Activated T-cell treated with anti-CD3 and anti-CD28 coated beads, Interleukin-2, amount 50 U/mL, for 4 hours (primary cell): ENCODE data around the gene RNF144A. TPM values are rescaled to one million over a fixed set of nuclear protein-coding genes. Genes with fewer than 3 reads are reported as not detected.

Experiments
- ATAC-seq, 2 donors: fragments of 200-7000 bp; cut with Tn5 transposase; one replicate each; pipeline ENCODE4 v1.10.0; 2021
- DNase-seq: peaks from one replicate; pipeline ENCODE4 v3.0.0-alpha.2; 2020
- H3K27me3 Mint-ChIP-seq: one replicate; pipeline ENCODE4 v1.8.0; 2021; ENCODE audit warnings: low read depth, mixed read lengths
- H3K36me3 Mint-ChIP-seq: one replicate; pipeline ENCODE4 v1.8.0; 2022; ENCODE audit warnings: mixed read lengths; ENCODE audit not compliant: insufficient read depth
- H3K4me1 Mint-ChIP-seq: one replicate; pipeline ENCODE4 v1.8.0; 2021; ENCODE audit warnings: low read depth, mixed read lengths
- H3K4me3 Mint-ChIP-seq: one replicate; pipeline ENCODE4 v1.8.0; 2021; ENCODE audit warnings: mild to moderate bottlenecking, moderate library complexity, mixed read lengths
- H3K9me3 Mint-ChIP-seq: one replicate; pipeline ENCODE4 v1.8.0; 2021; ENCODE audit warnings: mixed read lengths
- total RNA-seq, 3 donors: library from RNA; stranded (reverse); gene quantifications; one replicate each; pipeline ENCODE4 v1.2.1, GENCODE V29; 2021

RNF144A gene
- total RNA-seq, 3 donors from 2014 or later: 13.7 to 25.6 (median 18.9) TPM

DNA sequence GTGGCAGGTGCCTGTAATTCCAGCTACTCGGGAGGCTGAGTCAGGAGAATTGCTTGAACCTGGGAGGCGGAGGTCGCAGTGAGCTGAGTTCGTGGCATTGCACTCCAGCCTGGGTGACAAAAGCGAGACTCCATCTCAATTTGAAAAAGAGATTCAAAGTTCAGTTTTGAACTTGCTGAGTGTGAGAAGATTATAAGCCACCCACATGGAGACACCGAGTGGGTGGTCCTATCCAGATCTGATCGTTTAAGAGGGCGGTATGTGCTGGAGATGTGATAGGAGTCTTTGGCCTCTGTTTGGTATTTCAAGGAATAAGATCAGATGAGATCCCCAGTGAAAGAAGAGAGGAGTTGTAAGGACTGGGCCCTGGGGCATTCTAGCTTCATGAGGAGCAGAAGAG lies 25.6 kb downstream of the RNF144A start:
- no peak overlapping the region for H3K4me3 Mint-ChIP-seq
- no peak for ATAC-seq
- no peak for DNase-seq
- peaks cover 43% of the 10 kb centered on the region for H3K36me3 Mint-ChIP-seq
- peaks cover 44% of the 10 kb centered on the region for H3K4me1 Mint-ChIP-seq
- H3K9me3 Mint-ChIP-seq: no peaks in the 10 kb centered on the region
- H3K27me3 Mint-ChIP-seq: no peaks in the 10 kb centered on the region

DNA sequence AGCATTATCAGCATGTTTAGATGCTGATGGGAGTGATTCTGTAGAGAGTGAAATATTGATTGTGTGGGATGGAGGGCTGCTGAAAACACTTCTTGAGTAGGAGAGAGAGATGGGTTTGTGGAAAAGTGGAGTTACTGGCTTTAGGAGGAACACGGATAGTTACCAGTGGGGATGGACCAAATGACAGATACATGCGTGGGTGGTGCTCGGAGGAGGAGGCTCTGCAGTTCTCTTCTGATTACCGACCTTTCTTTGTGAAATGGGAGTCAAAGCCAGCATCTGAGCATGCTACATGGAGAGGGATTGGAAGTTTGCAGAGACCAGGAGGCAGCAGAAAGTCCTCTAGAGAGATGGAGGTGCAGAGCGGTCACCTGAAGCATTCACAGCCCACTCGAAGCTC lies 26.3 kb downstream of the RNF144A start:
- no peak overlapping the region for H3K4me3 Mint-ChIP-seq
- peaks cover 46% of the 10 kb centered on the region for H3K36me3 Mint-ChIP-seq
- H3K27me3 Mint-ChIP-seq: no peaks in the 10 kb centered on the region
- H3K9me3 Mint-ChIP-seq: no peaks in the 10 kb centered on the region
- peaks cover 45% of the 10 kb centered on the region for H3K4me1 Mint-ChIP-seq
- ATAC-seq (no peak), DNase-seq (no peak)

GRCh38 chr2:6943971-6944370 lies 26.8 kb downstream of the RNF144A start:
- H3K4me1 Mint-ChIP-seq: peaks cover 46% of the 10 kb centered on the region
- H3K36me3 Mint-ChIP-seq: peaks cover 48% of the 10 kb centered on the region
- ATAC-seq (no peak), DNase-seq (no peak)
- H3K4me3 Mint-ChIP-seq: no peak overlapping the region
- H3K9me3 Mint-ChIP-seq: no peaks in the 10 kb centered on the region
- no peaks in the 10 kb centered on the region for H3K27me3 Mint-ChIP-seq

DNA sequence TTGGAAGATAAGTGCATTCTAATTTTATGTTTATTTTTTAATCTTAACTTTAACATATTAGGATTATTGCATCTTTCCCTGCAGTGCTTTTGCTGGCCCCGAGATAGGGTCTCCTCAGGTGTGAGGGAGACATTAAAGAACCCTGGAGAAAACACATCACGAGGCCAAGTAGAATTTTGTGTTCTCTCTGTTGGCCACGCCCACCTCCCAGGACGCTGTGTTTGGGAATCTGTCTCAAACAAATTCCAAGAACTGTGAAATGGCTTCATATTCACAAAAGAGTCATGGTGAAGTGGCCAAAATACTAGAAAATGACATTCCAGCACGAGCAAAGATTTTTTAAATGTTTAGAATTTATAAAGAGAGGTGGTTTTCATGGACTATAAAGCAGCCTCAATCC lies 27.3 kb downstream of the RNF144A start:
- H3K36me3 Mint-ChIP-seq: peaks cover 48% of the 10 kb centered on the region
- H3K4me1 Mint-ChIP-seq: peaks cover 43% of the 10 kb centered on the region
- ATAC-seq: no peak
- H3K27me3 Mint-ChIP-seq: no peaks in the 10 kb centered on the region
- H3K4me3 Mint-ChIP-seq: no peak overlapping the region
- no peaks in the 10 kb centered on the region for H3K9me3 Mint-ChIP-seq
- no peak for DNase-seq

GRCh38 chr2:6945087-6945813 lies 28.0 kb downstream of the RNF144A start:
- ATAC-seq (no peak), DNase-seq (no peak)
- H3K4me3 Mint-ChIP-seq: no peak overlapping the region
- H3K4me1 Mint-ChIP-seq: peaks cover 43% of the 10 kb centered on the region
- H3K9me3 Mint-ChIP-seq: no peaks in the 10 kb centered on the region
- peaks cover 48% of the 10 kb centered on the region for H3K36me3 Mint-ChIP-seq
- no peaks in the 10 kb centered on the region for H3K27me3 Mint-ChIP-seq

GRCh38 chr2:6945821-6946220 lies 28.6 kb downstream of the RNF144A start:
- no peaks in the 10 kb centered on the region for H3K27me3 Mint-ChIP-seq
- no peaks in the 10 kb centered on the region for H3K9me3 Mint-ChIP-seq
- DNase-seq: no peak
- no peak overlapping the region for H3K4me3 Mint-ChIP-seq
- H3K4me1 Mint-ChIP-seq: peaks cover 47% of the 10 kb centered on the region
- peaks cover 46% of the 10 kb centered on the region for H3K36me3 Mint-ChIP-seq
- ATAC-seq: no peak

DNA sequence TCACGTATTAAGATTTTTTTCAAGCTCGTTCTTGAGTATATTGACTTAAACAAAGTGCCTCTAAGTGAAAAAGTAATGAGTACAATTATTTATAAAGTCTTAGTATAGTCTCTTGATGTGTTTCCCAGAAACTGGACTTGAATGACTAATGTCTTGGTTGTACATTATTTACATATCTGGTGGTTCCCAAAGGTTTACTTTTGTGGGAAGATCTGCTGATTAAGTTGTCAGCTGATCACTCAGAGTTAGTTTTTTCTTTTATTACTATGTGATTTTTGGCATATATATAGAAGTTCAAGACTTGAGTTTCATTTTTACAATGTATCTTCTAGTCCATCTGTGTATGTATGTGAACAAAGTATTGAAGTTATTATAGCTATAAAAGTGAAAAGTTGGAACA lies 29.5 kb downstream of the RNF144A start:
- no peaks in the 10 kb centered on the region for H3K27me3 Mint-ChIP-seq
- peaks cover 37% of the 10 kb centered on the region for H3K36me3 Mint-ChIP-seq
- no peaks in the 10 kb centered on the region for H3K9me3 Mint-ChIP-seq
- ATAC-seq (peak; percentile 67 to 83), DNase-seq (no peak)
- no peak overlapping the region for H3K4me3 Mint-ChIP-seq
- H3K4me1 Mint-ChIP-seq: peaks cover 50% of the 10 kb centered on the region

DNA sequence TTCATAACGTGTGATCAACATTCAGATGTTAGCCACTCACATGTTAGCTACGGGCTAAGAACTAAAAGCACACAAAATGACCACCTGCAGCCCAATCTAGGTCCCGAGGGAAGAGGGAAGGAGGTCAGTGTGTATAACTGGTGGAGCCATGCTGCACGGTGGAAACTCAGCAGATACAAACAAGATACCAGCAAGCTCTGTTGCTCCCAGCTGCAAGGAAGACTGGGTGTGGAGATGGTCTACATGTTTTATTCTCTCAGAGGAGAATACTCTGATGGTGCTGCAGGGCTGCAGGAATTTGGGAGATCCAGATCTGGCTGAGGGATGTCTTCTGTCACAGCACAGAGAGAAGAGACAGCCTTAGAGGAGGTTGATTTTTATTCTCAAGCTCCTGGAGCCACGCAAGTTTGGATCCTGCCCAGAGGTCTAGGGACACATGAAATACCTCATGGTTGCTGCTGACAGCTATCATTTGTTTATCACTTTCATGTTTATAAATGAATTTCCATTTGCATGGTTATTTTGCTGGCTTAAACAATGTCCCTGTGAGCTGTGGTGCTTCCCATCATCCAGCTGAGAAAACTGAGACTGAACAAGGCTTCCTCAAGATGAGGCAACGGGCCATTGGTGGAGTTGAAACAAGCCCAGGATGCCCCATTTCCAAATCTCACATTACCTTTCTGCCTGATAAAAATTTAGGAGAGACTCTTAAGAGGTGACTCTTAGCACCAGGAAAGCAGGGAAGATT lies 30.9 kb downstream of the RNF144A start:
- Mint-ChIP-seq H3K4me1 (peaks cover 46% of the 10 kb centered on the region), H3K27me3 (no peaks in the 10 kb centered on the region), H3K4me3 (no peak overlapping the region), H3K36me3 (peaks cover 28% of the 10 kb centered on the region), H3K9me3 (no peaks in the 10 kb centered on the region)
- ATAC-seq: no peak
- no peak for DNase-seq

GRCh38 chr2:6948677-6949351 lies 31.6 kb downstream of the RNF144A start:
- no peaks in the 10 kb centered on the region for H3K9me3 Mint-ChIP-seq
- peaks cover 40% of the 10 kb centered on the region for H3K4me1 Mint-ChIP-seq
- DNase-seq (no peak), ATAC-seq (no peak)
- peaks cover 21% of the 10 kb centered on the region for H3K36me3 Mint-ChIP-seq
- no peak overlapping the region for H3K4me3 Mint-ChIP-seq
- H3K27me3 Mint-ChIP-seq: no peaks in the 10 kb centered on the region

DNA sequence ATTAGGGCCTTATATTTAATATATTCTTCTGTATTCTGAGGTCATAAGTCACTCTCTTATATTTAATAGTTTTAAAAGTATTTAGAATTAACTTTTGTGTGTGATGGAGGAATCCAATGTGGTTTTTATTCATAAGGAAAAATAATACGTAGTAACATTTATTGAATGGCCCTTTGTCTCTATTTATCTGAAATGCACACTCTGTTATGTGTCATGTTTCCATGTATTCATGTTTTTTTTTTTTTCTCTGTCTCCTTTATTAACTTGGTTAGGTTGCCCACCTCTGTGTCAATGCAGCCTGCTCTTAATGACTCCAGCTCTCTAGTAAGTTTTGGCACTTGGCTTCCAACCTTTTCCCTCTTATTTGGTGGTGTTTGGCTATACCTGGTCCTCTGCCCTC lies 33.8 kb downstream of the RNF144A start:
- no peaks in the 10 kb centered on the region for H3K9me3 Mint-ChIP-seq
- H3K4me3 Mint-ChIP-seq: no peak overlapping the region
- H3K4me1 Mint-ChIP-seq: peaks cover 24% of the 10 kb centered on the region
- H3K36me3 Mint-ChIP-seq: peaks cover 6% of the 10 kb centered on the region
- no peaks in the 10 kb centered on the region for H3K27me3 Mint-ChIP-seq
- no peak for DNase-seq
- no peak for ATAC-seq

- Mint-ChIP-seq H3K4me1 (peaks cover 26% of the 10 kb centered on the region), H3K27me3 (no peaks in the 10 kb centered on the region), H3K4me3 (no peak overlapping the region), H3K9me3 (no peaks in the 10 kb centered on the region), H3K36me3 (peaks cover 6% of the 10 kb centered on the region)
- DNase-seq (no peak), ATAC-seq (no peak)
Observed at GRCh38 chr2:6952101-6952500, 34.9 kb downstream of the RNF144A start.

GRCh38 chr2:6954586-6954985 lies 37.4 kb downstream of the RNF144A start:
- Mint-ChIP-seq H3K27me3 (no peaks in the 10 kb centered on the region), H3K9me3 (no peaks in the 10 kb centered on the region), H3K4me3 (no peak overlapping the region), H3K4me1 (peaks cover 27% of the 10 kb centered on the region), H3K36me3 (peaks cover 11% of the 10 kb centered on the region)
- DNase-seq (no peak), ATAC-seq (no peak)

GRCh38 chr2:6955511-6956136 lies 38.4 kb downstream of the RNF144A start:
- no peaks in the 10 kb centered on the region for H3K27me3 Mint-ChIP-seq
- DNase-seq: no peak
- H3K9me3 Mint-ChIP-seq: no peaks in the 10 kb centered on the region
- ATAC-seq: no peak
- H3K4me3 Mint-ChIP-seq: no peak overlapping the region
- peaks cover 12% of the 10 kb centered on the region for H3K36me3 Mint-ChIP-seq
- peaks cover 34% of the 10 kb centered on the region for H3K4me1 Mint-ChIP-seq

- H3K36me3 Mint-ChIP-seq: peaks cover 12% of the 10 kb centered on the region
Observed at GRCh38 chr2:6956566-6956965, 39.4 kb downstream of the RNF144A start.

More at GRCh38 chr2:6956566-6956965, 39.4 kb downstream of the RNF144A start:
- no peak for DNase-seq
- no peak overlapping the region for H3K4me3 Mint-ChIP-seq
- H3K4me1 Mint-ChIP-seq: peaks cover 31% of the 10 kb centered on the region
- ATAC-seq: no peak
- H3K9me3 Mint-ChIP-seq: no peaks in the 10 kb centered on the region
- no peaks in the 10 kb centered on the region for H3K27me3 Mint-ChIP-seq
